ENCODE data around the gene KTN1. TPM values are rescaled to one million over a fixed set of nuclear protein-coding genes. Genes with fewer than 3 reads are reported as not detected.

Gene KTN1
- total RNA-seq, 1 donor from 2014 or later: 155 TPM

- H3K4me3 Mint-ChIP-seq (ENCODE audit: low read depth): no peak overlapping the region
- no peaks in the 10 kb centered on the region for H3K9me3 Mint-ChIP-seq (ENCODE audit: low read depth)
- H3K27ac Mint-ChIP-seq: no peak overlapping the region
- TF ChIP-seq CTCF (IDR thresholded peaks at IDR 0.05; ENCODE audit: unreplicated experiment): no peak
- H3K36me3 Mint-ChIP-seq (ENCODE audit: insufficient read depth): peaks cover 3% of the 10 kb centered on the region
- no peak for DNase-seq (ENCODE audit: low spot score, unreplicated experiment)
- H3K27me3 Mint-ChIP-seq: no peaks in the 10 kb centered on the region
- peaks cover 4% of the 10 kb centered on the region for H3K4me1 Mint-ChIP-seq (ENCODE audit: low read depth)
Measured at GRCh38 chr14:55693904-55694303, 113.9 kb downstream of the KTN1 start.

DNA sequence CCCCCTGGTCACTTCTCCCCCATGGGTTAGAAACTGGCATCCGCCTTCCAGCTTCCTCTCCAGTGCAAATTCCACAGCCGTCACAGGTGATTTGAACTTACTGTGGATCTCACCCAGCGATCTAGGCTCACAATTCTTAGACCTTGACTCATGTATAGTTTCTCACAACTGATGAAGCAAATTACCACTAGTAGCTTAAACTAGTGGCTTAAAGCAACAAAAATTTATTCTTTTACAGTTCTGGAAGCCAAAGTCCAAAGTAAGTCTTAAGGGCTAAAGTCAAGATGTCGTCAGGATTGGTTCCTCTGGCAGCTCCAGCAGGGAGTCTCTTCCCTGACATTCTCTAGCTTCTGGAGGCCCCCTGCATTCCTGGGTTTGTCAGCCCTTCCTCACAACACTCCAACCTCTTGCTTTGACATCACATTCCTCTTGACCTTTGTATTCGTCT lies 117.4 kb downstream of the KTN1 start:
- no peak overlapping the region for H3K4me3 Mint-ChIP-seq (ENCODE audit: low read depth)
- no peaks in the 10 kb centered on the region for H3K9me3 Mint-ChIP-seq (ENCODE audit: low read depth)
- peaks cover 4% of the 10 kb centered on the region for H3K4me1 Mint-ChIP-seq (ENCODE audit: low read depth)
- no peak for TF ChIP-seq CTCF (IDR thresholded peaks at IDR 0.05; ENCODE audit: unreplicated experiment)
- H3K27ac Mint-ChIP-seq: no peak overlapping the region
- H3K36me3 Mint-ChIP-seq (ENCODE audit: insufficient read depth): peaks cover 13% of the 10 kb centered on the region
- H3K27me3 Mint-ChIP-seq: no peaks in the 10 kb centered on the region
- DNase-seq (ENCODE audit: low spot score, unreplicated experiment): no peak

DNA sequence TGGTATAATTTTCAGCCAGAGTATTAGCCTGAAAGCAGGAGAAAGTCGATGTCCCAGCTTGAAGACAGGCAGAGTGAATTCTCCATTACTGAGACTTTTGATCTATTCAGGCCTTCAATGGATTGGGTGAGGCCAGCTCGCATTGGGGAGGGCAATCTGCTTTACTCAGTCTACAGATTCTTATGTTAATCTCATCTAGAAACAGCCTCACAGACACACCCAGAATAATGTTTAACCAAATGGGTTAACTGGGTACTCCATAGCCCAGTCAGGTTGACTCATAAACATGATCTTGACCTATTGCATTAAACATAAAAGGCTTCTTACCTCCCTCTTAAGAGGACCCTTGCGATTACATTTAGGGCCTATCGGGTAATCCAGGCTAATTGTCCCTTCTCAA lies 118.0 kb downstream of the KTN1 start:
- no peaks in the 10 kb centered on the region for H3K27me3 Mint-ChIP-seq
- no peak overlapping the region for H3K27ac Mint-ChIP-seq
- H3K36me3 Mint-ChIP-seq (ENCODE audit: insufficient read depth): peaks cover 13% of the 10 kb centered on the region
- no peak overlapping the region for H3K4me3 Mint-ChIP-seq (ENCODE audit: low read depth)
- H3K4me1 Mint-ChIP-seq (ENCODE audit: low read depth): peaks cover 4% of the 10 kb centered on the region
- TF ChIP-seq CTCF (IDR thresholded peaks at IDR 0.05; ENCODE audit: unreplicated experiment): no peak
- DNase-seq (ENCODE audit: low spot score, unreplicated experiment): no peak
- H3K9me3 Mint-ChIP-seq (ENCODE audit: low read depth): no peaks in the 10 kb centered on the region

DNA sequence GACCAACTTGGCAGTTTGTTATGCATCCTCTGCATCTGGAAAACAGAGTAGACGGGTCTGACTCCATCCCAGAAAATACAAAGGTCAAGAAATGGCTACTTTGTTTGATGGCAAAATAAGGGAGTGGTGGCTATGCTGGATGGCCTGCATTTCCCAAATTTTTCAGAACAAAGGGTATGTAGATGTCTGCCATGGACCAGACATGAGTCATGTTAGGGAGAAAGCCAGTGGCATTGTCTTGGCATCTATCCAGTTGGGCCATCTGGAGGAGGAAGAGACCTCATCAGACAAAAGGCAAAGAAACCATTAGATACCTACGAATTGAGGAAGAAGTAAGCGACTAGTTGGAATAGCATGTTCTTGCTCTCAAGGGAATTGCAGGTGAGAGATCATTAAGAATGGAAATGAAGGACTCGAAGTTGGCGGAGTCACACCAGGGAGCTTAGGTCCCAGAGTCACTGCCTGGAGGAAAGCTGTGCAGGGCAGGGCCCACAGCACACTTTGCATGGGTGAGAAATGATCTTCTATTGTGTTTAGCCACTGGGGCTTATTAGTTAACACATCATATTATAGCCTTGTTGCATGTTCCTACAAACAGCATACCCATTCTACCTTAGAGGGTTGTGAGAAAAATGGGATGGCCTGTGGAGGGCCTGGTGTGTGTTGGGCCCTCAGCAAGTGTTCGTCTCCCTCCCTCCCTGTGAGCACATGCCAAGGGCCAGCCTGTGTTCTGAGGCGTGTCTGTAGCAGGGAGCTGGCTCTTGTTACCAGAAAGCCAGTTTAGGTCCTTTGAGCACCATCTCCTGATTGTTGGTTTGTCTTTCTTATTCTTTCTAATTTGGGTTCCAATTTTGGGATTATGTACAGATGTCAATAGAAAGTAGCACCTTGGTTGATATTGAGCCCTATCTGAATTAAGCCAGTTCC lies 119.4 kb downstream of the KTN1 start:
- TF ChIP-seq CTCF (IDR thresholded peaks at IDR 0.05; ENCODE audit: unreplicated experiment): no peak
- Mint-ChIP-seq H3K27ac (no peak overlapping the region), H3K9me3 (ENCODE audit: low read depth) (no peaks in the 10 kb centered on the region), H3K36me3 (ENCODE audit: insufficient read depth) (peaks cover 12% of the 10 kb centered on the region), H3K4me1 (ENCODE audit: low read depth) (peaks cover 3% of the 10 kb centered on the region), H3K4me3 (ENCODE audit: low read depth) (no peak overlapping the region), H3K27me3 (no peaks in the 10 kb centered on the region)
- no peak for DNase-seq (ENCODE audit: low spot score, unreplicated experiment)

- peaks cover 2% of the 10 kb centered on the region for H3K4me1 Mint-ChIP-seq (ENCODE audit: low read depth)
- no peaks in the 10 kb centered on the region for H3K9me3 Mint-ChIP-seq (ENCODE audit: low read depth)
- peaks cover 12% of the 10 kb centered on the region for H3K36me3 Mint-ChIP-seq (ENCODE audit: insufficient read depth)
- no peak overlapping the region for H3K4me3 Mint-ChIP-seq (ENCODE audit: low read depth)
- H3K27me3 Mint-ChIP-seq: no peaks in the 10 kb centered on the region
- H3K27ac Mint-ChIP-seq: no peak overlapping the region
- DNase-seq (ENCODE audit: low spot score, unreplicated experiment): no peak
- TF ChIP-seq CTCF (IDR thresholded peaks at IDR 0.05; ENCODE audit: unreplicated experiment): no peak
Measured at GRCh38 chr14:55701638-55702037, 121.6 kb downstream of the KTN1 start.
